Measurements from ENCODE around the gene SLC5A6.

The SLC5A6 gene

GRCh38 chr2:27243391-27244130 lies 31.5 kb upstream of the SLC5A6 start:
- H3K4me1 ChIP-seq (ENCODE audit: insufficient read depth, insufficient read length), result no peaks in the 10 kb centered on the region
- H3K9ac ChIP-seq (ENCODE audit: insufficient read length, low read depth), result no peak overlapping the region
- H3K36me3 ChIP-seq (ENCODE audit: insufficient read depth, insufficient read length, low read length), result peaks cover 68% of the 10 kb centered on the region
- DNase-seq (ENCODE audit: low read depth, low spot score), result no peak
- H3K27me3 ChIP-seq (ENCODE audit: insufficient read depth, insufficient read length), result no peaks in the 10 kb centered on the region
- H3K9me3 ChIP-seq (ENCODE audit: insufficient read depth, low read length), result no peaks in the 10 kb centered on the region
- H3K4me3 ChIP-seq (ENCODE audit: insufficient read length, low read depth), result no peak overlapping the region
- no peak for TF ChIP-seq YY1 (IDR thresholded peaks at IDR 0.05; ENCODE audit: insufficient read depth, insufficient read length)

- Histone ChIP-seq H3K9ac (ENCODE audit: insufficient read length, low read depth) (no peak overlapping the region), H3K4me3 (ENCODE audit: insufficient read length, low read depth) (no peak overlapping the region), H3K4me1 (ENCODE audit: insufficient read depth, insufficient read length) (no peaks in the 10 kb centered on the region), H3K36me3 (ENCODE audit: insufficient read depth, insufficient read length, low read length) (peaks cover 78% of the 10 kb centered on the region), H3K27me3 (ENCODE audit: insufficient read depth, insufficient read length) (no peaks in the 10 kb centered on the region), H3K9me3 (ENCODE audit: insufficient read depth, low read length) (no peaks in the 10 kb centered on the region)
- DNase-seq (ENCODE audit: low read depth, low spot score), result no peak
- TF ChIP-seq SUZ12 (IDR thresholded peaks at IDR 0.05; ENCODE audit: extremely low read depth, insufficient read depth, insufficient read length) (no peak), ZNF274 (IDR thresholded peaks at IDR 0.05; ENCODE audit: low read depth, low read length) (no peak), YY1 (IDR thresholded peaks at IDR 0.05; ENCODE audit: insufficient read depth, insufficient read length) (no peak)
Measured at GRCh38 chr2:27242614-27242951, 30.5 kb upstream of the SLC5A6 start.

GRCh38 chr2:27241761-27242613 lies 29.9 kb upstream of the SLC5A6 start:
- H3K36me3 ChIP-seq (ENCODE audit: insufficient read depth, insufficient read length, low read length), result peaks cover 83% of the 10 kb centered on the region
- H3K9ac ChIP-seq (ENCODE audit: insufficient read length, low read depth), result no peak overlapping the region
- DNase-seq (ENCODE audit: low read depth, low spot score), result no peak
- H3K4me1 ChIP-seq (ENCODE audit: insufficient read depth, insufficient read length), result no peaks in the 10 kb centered on the region
- no peaks in the 10 kb centered on the region for H3K27me3 ChIP-seq (ENCODE audit: insufficient read depth, insufficient read length)
- H3K9me3 ChIP-seq (ENCODE audit: insufficient read depth, low read length), result no peaks in the 10 kb centered on the region
- TF ChIP-seq SUZ12 (IDR thresholded peaks at IDR 0.05; ENCODE audit: extremely low read depth, insufficient read depth, insufficient read length), result no peak
- no peak for TF ChIP-seq ZNF274 (IDR thresholded peaks at IDR 0.05; ENCODE audit: low read depth, low read length)
- no peak for TF ChIP-seq YY1 (IDR thresholded peaks at IDR 0.05; ENCODE audit: insufficient read depth, insufficient read length)
- no peak overlapping the region for H3K4me3 ChIP-seq (ENCODE audit: insufficient read length, low read depth)

DNA sequence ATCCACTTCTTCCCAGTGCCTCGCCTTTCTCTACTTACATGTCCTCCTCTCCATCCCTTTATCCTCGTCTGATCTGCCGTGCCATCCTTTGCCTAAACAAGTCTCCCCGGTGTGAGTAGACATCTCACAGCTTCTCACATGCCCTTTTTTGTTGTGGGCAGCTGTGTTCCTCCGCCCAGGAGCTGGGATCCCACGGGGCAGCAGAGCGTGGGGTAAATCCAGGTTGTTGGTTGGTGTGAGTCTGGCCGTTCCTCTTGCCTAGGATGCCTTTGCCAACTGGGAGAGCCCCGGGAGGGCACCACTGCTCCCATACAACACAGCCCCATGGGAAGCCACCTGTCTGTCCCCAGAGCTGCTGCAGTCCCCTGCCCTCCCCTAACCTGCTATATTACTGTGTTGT lies 28.3 kb upstream of the SLC5A6 start:
- H3K9ac ChIP-seq (ENCODE audit: insufficient read length, low read depth), result no peak overlapping the region
- H3K4me3 ChIP-seq (ENCODE audit: insufficient read length, low read depth), result no peak overlapping the region
- TF ChIP-seq ZNF274 (IDR thresholded peaks at IDR 0.05; ENCODE audit: low read depth, low read length), result no peak
- TF ChIP-seq SUZ12 (IDR thresholded peaks at IDR 0.05; ENCODE audit: extremely low read depth, insufficient read depth, insufficient read length), result no peak
- no peak for TF ChIP-seq YY1 (IDR thresholded peaks at IDR 0.05; ENCODE audit: insufficient read depth, insufficient read length)
- no peaks in the 10 kb centered on the region for H3K9me3 ChIP-seq (ENCODE audit: insufficient read depth, low read length)
- no peak for DNase-seq (ENCODE audit: low read depth, low spot score)
- peaks cover 95% of the 10 kb centered on the region for H3K36me3 ChIP-seq (ENCODE audit: insufficient read depth, insufficient read length, low read length)
- H3K4me1 ChIP-seq (ENCODE audit: insufficient read depth, insufficient read length), result no peaks in the 10 kb centered on the region
- H3K27me3 ChIP-seq (ENCODE audit: insufficient read depth, insufficient read length), result no peaks in the 10 kb centered on the region

DNA sequence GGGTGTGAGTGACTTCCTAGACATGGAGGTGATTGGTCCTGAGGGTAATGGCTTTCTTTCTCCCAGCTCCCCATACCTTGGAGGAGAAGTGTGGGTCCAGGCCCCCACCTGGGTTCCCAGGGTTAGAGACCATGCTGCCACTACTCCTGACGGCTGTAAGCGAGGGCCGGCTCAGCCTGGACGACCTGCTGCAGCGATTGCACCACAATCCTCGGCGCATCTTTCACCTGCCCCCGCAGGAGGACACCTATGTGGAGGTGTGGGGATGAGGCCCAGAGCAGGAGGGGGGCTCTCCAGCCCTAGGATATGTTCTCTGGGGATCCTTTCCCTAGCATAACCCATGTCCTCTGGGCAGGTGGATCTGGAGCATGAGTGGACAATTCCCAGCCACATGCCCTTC lies 26.9 kb upstream of the SLC5A6 start:
- no peak overlapping the region for H3K4me3 ChIP-seq (ENCODE audit: insufficient read length, low read depth)
- DNase-seq (ENCODE audit: low read depth, low spot score), result no peak

DNA sequence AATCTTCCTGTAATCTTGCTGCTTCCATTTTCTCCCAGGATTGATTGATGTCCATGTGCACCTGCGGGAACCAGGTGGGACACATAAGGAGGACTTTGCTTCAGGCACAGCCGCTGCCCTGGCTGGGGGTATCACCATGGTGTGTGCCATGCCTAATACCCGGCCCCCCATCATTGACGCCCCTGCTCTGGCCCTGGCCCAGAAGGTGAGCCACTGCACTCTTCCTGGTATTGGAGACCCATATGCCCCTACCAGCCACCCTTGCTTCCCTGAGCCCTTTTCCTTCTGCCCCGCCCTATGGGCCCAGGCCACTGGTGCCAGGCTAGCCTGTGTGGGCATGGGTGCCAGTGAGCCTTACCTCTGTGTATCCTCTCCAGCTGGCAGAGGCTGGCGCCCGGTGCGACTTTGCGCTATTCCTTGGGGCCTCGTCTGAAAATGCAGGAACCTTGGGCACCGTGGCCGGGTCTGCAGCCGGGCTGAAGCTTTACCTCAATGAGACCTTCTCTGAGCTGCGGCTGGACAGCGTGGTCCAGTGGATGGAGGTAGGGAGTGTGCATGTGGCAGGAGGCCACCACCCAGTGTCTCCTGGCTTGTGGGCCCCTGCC lies 25.4 kb upstream of the SLC5A6 start:
- Histone ChIP-seq H3K4me3 (ENCODE audit: insufficient read length, low read depth) (no peak overlapping the region), H3K36me3 (ENCODE audit: insufficient read depth, insufficient read length, low read length) (peaks cover 97% of the 10 kb centered on the region), H3K4me1 (ENCODE audit: insufficient read depth, insufficient read length) (no peaks in the 10 kb centered on the region), H3K9ac (ENCODE audit: insufficient read length, low read depth) (no peak overlapping the region), H3K9me3 (ENCODE audit: insufficient read depth, low read length) (no peaks in the 10 kb centered on the region), H3K27me3 (ENCODE audit: insufficient read depth, insufficient read length) (no peaks in the 10 kb centered on the region)
- DNase-seq (ENCODE audit: low read depth, low spot score), result no peak
- TF ChIP-seq ZNF274 (IDR thresholded peaks at IDR 0.05; ENCODE audit: low read depth, low read length), result no peak
- no peak for TF ChIP-seq YY1 (IDR thresholded peaks at IDR 0.05; ENCODE audit: insufficient read depth, insufficient read length)
- no peak for TF ChIP-seq SUZ12 (IDR thresholded peaks at IDR 0.05; ENCODE audit: extremely low read depth, insufficient read depth, insufficient read length)

More for the DNA sequence above, 26.9 kb upstream of the SLC5A6 start:
- Histone ChIP-seq H3K4me1 (ENCODE audit: insufficient read depth, insufficient read length) (no peaks in the 10 kb centered on the region), H3K9me3 (ENCODE audit: insufficient read depth, low read length) (no peaks in the 10 kb centered on the region), H3K9ac (ENCODE audit: insufficient read length, low read depth) (no peak overlapping the region), H3K36me3 (ENCODE audit: insufficient read depth, insufficient read length, low read length) (peaks cover 97% of the 10 kb centered on the region), H3K27me3 (ENCODE audit: insufficient read depth, insufficient read length) (no peaks in the 10 kb centered on the region)
- TF ChIP-seq YY1 (IDR thresholded peaks at IDR 0.05; ENCODE audit: insufficient read depth, insufficient read length), result no peak
- TF ChIP-seq ZNF274 (IDR thresholded peaks at IDR 0.05; ENCODE audit: low read depth, low read length), result no peak
- TF ChIP-seq SUZ12 (IDR thresholded peaks at IDR 0.05; ENCODE audit: extremely low read depth, insufficient read depth, insufficient read length), result no peak

GRCh38 chr2:27236626-27237025 lies 24.6 kb upstream of the SLC5A6 start:
- TF ChIP-seq SUZ12 (IDR thresholded peaks at IDR 0.05; ENCODE audit: extremely low read depth, insufficient read depth, insufficient read length), result no peak
- TF ChIP-seq YY1 (IDR thresholded peaks at IDR 0.05; ENCODE audit: insufficient read depth, insufficient read length), result no peak
- TF ChIP-seq ZNF274 (IDR thresholded peaks at IDR 0.05; ENCODE audit: low read depth, low read length), result no peak
- DNase-seq (ENCODE audit: low read depth, low spot score), result no peak
- no peak overlapping the region for H3K9ac ChIP-seq (ENCODE audit: insufficient read length, low read depth)
- no peaks in the 10 kb centered on the region for H3K9me3 ChIP-seq (ENCODE audit: insufficient read depth, low read length)
- H3K36me3 ChIP-seq (ENCODE audit: insufficient read depth, insufficient read length, low read length), result peaks cover 97% of the 10 kb centered on the region
- no peaks in the 10 kb centered on the region for H3K27me3 ChIP-seq (ENCODE audit: insufficient read depth, insufficient read length)
- no peak overlapping the region for H3K4me3 ChIP-seq (ENCODE audit: insufficient read length, low read depth)
- no peaks in the 10 kb centered on the region for H3K4me1 ChIP-seq (ENCODE audit: insufficient read depth, insufficient read length)

Measured in NT2/D1 (cell line).